Osteocyte (in vitro differentiated cells): ENCODE measurements around the gene LRP1B. TPM values are rescaled to one million over a fixed set of nuclear protein-coding genes. Genes with fewer than 3 reads are reported as not detected.

ENCODE experiments used
- DNase-seq: peaks from one replicate; pipeline ENCODE4 v3.0.0; 2021; ENCODE audit warnings: mixed read lengths; ENCODE audit not compliant: unreplicated experiment; ENCODE audit errors: extremely low spot score
- H3K27ac Mint-ChIP-seq: one replicate; pipeline ENCODE4 v1.8.0; 2021; ENCODE audit warnings: mild to moderate bottlenecking, mixed read lengths; ENCODE audit not compliant: unreplicated experiment
- H3K27me3 Mint-ChIP-seq: one replicate; pipeline ENCODE4 v1.8.0; 2021; ENCODE audit warnings: mixed read lengths; ENCODE audit not compliant: unreplicated experiment
- H3K36me3 Mint-ChIP-seq: one replicate; pipeline ENCODE4 v1.8.0; 2021; ENCODE audit warnings: mixed read lengths; ENCODE audit not compliant: unreplicated experiment
- H3K4me1 Mint-ChIP-seq: one replicate; pipeline ENCODE4 v1.8.0; 2021; ENCODE audit warnings: mixed read lengths; ENCODE audit not compliant: unreplicated experiment
- H3K4me3 Mint-ChIP-seq: one replicate; pipeline ENCODE4 v1.8.0; 2021; ENCODE audit warnings: mild to moderate bottlenecking, moderate library complexity, mixed read lengths; ENCODE audit not compliant: unreplicated experiment
- H3K9me3 Mint-ChIP-seq: one replicate; pipeline ENCODE4 v1.8.0; 2021; ENCODE audit warnings: mixed read lengths; ENCODE audit not compliant: unreplicated experiment
- CTCF ChIP-seq: fragments of 200-600 bp; sonication (generic); IDR thresholded peaks from 2 replicates; pipeline ENCODE4 v1.5.0; 2021; ENCODE audit warnings: antibody characterized with exemption, mild to moderate bottlenecking, moderate library complexity
- total RNA-seq: library from RNA; stranded (reverse); gene quantifications from 2 replicates; pipeline ENCODE4 v1.2.1, GENCODE V29; 2021

The LRP1B gene
- total RNA-seq, 1 donor from 2014 or later = 3.6 TPM

- no peak for TF ChIP-seq CTCF
- DNase-seq = no peak
- Mint-ChIP-seq H3K36me3 (peaks cover 3% of the 10 kb centered on the region), H3K4me3 (no peak overlapping the region), H3K27ac (no peak overlapping the region), H3K9me3 (peaks cover 11% of the 10 kb centered on the region), H3K27me3 (no peaks in the 10 kb centered on the region), H3K4me1 (no peaks in the 10 kb centered on the region)
Observed at GRCh38 chr2:141226560-141226959, 904.3 kb downstream of the LRP1B start.

- Mint-ChIP-seq H3K9me3 (no peaks in the 10 kb centered on the region), H3K27me3 (no peaks in the 10 kb centered on the region), H3K4me3 (no peak overlapping the region), H3K4me1 (no peaks in the 10 kb centered on the region), H3K36me3 (no peaks in the 10 kb centered on the region), H3K27ac (no peak overlapping the region)
- DNase-seq = no peak
- TF ChIP-seq CTCF = no peak
Observed at GRCh38 chr2:141207036-141207385, 923.8 kb downstream of the LRP1B start.

- H3K27ac Mint-ChIP-seq = no peak overlapping the region
- DNase-seq = no peak
Observed at GRCh38 chr2:141201016-141201565, 929.7 kb downstream of the LRP1B start.

GRCh38 chr2:141200191-141200590, 930.6 kb downstream of the LRP1B start:
- no peak for TF ChIP-seq CTCF
- Mint-ChIP-seq H3K4me3 (no peak overlapping the region), H3K9me3 (peaks cover 12% of the 10 kb centered on the region), H3K36me3 (no peaks in the 10 kb centered on the region), H3K4me1 (peaks cover 6% of the 10 kb centered on the region), H3K27ac (no peak overlapping the region), H3K27me3 (no peaks in the 10 kb centered on the region)
- DNase-seq = no peak

More at GRCh38 chr2:141201016-141201565, 929.7 kb downstream of the LRP1B start:
- H3K36me3 Mint-ChIP-seq = no peaks in the 10 kb centered on the region
- H3K27me3 Mint-ChIP-seq = no peaks in the 10 kb centered on the region
- no peak for TF ChIP-seq CTCF
- no peak overlapping the region for H3K4me3 Mint-ChIP-seq
- peaks cover 12% of the 10 kb centered on the region for H3K9me3 Mint-ChIP-seq
- peaks cover 6% of the 10 kb centered on the region for H3K4me1 Mint-ChIP-seq

GRCh38 chr2:141199711-141200110, 931.1 kb downstream of the LRP1B start:
- no peaks in the 10 kb centered on the region for H3K27me3 Mint-ChIP-seq
- no peak for DNase-seq
- no peak overlapping the region for H3K27ac Mint-ChIP-seq
- no peak overlapping the region for H3K4me3 Mint-ChIP-seq
- no peak for TF ChIP-seq CTCF
- peaks cover 6% of the 10 kb centered on the region for H3K4me1 Mint-ChIP-seq
- peaks cover 12% of the 10 kb centered on the region for H3K9me3 Mint-ChIP-seq
- H3K36me3 Mint-ChIP-seq = no peaks in the 10 kb centered on the region
